Ovary (tissue), 9 donors: Measurements from ENCODE around the gene MCF2L. TPM values are rescaled to one million over a fixed set of nuclear protein-coding genes. Genes with fewer than 3 reads are reported as not detected.

ENCODE experiments used
- DNase-seq, 5 donors: peaks; one replicate each; pipeline ENCODE4 v3.0.0-alpha.2; 2019 to 2020
- H3K27ac ChIP-seq, 2 donors: fragments of 200-600 bp; one replicate each; pipeline versions ENCODE4 v1.5.1 to v1.8.0; 2019 to 2022
- H3K27me3 ChIP-seq: fragments of 200-600 bp; one replicate; pipeline ENCODE4 v1.8.0; 2022
- H3K36me3 ChIP-seq: fragments of 200-600 bp; sonication (generic); one replicate; pipeline ENCODE4 v1.5.1; 2019
- H3K4me1 ChIP-seq: one replicate; pipeline ENCODE4 v1.8.1; 2013; ENCODE audit warnings: mild to moderate bottlenecking, moderate library complexity; ENCODE audit not compliant: insufficient read depth
- H3K4me3 ChIP-seq: fragments of 200-600 bp; sonication (generic); one replicate; pipeline ENCODE4 v1.5.1; 2017
- H3K9me3 ChIP-seq, 2 donors: fragments of 200-600 bp in 1 of 2; sonication (generic) in 1 of 2; one replicate each; pipeline versions ENCODE4 v1.5.1 to v1.8.1; 2013 to 2019; ENCODE audit warnings: mild to moderate bottlenecking in 1 of 2, moderate library complexity in 1 of 2
- CTCF ChIP-seq, 3 donors: fragments of 450-650 bp in 2 of 3; fragments of 200-600 bp in 1 of 3; IDR thresholded peaks; one replicate each; pipeline versions ENCODE4 v1.5.1 to v1.8.0; 2016 to 2022; ENCODE audit warnings: antibody characterized with exemption in 3 of 3, mild to moderate bottlenecking in 1 of 3
- EP300 ChIP-seq: sonication (generic); formaldehyde crosslinking; IDR thresholded peaks from one replicate; pipeline ENCODE4 v1.6.1; 2017; ENCODE audit warnings: antibody characterized with exemption
- POLR2A ChIP-seq: fragments of 450-650 bp; IDR thresholded peaks from one replicate; pipeline ENCODE4 v1.6.1; 2017; ENCODE audit warnings: antibody characterized with exemption, mild to moderate bottlenecking, moderate library complexity
- WGBS, 3 donors: extraction: QIAGEN DNeasy Blood & Tissue Kit in 1 of 3; methylation state at CpG; one replicate each; pipeline versions ENCODE4 v1.1.5 to v1.1.7; 2013 to 2017; 5-methylcytosine and 5-hydroxymethylcytosine counted together
- intact Hi-C, 4 donors: fragments of 100-400 bp; cut with DNase I; formaldehyde crosslinking; loops; one replicate each; pipeline versions ENCODE4 v1.11.0 to v1.15.1; 2022 to 2023
- polyA plus RNA-seq, 2 donors: library from polyadenylated mRNA; stranded (reverse); fragments of 200-250 nt in 1 of 2; fragments of 350-450 nt in 1 of 2; fragmentation: Illumina TruSeq in 1 of 2; extraction: RNeasy Lipid Tissue Mini Kit (QIAGEN cat#74804) in 1 of 2; gene quantifications; one replicate each; pipeline ENCODE4 v1.2.3, GENCODE V29; 2013 to 2014
- total RNA-seq, 7 donors: library from RNA; depleted of rRNA in 2 of 7; stranded (reverse); fragments of >200 nt in 2 of 7; fragmentation: NEBNext Ultra II Directional in 3 of 7; extraction: Animal tissue kit (Norgen Biotek cat#: 25700) in 3 of 7; gene quantifications; one replicate each; pipeline versions ENCODE4 v1.1.0 to v1.2.4, GENCODE V29; 2016 to 2023
- donor health status: DM: no; HTN: no; CAD: no; lungs with moderate emphysema.
- donor health status: DM: no; HTN: no; CAD: no.
- donor health status: Bipolar disorder and iron deficiency.
- donor health status: DM: yes; HTN: yes; CAD: no.
- donor health status: DM: no; HTN: no; CAD: no.
- donor health status: DM: yes; HTN: yes; CAD: no.

The MCF2L gene
- total and polyA plus RNA-seq, 9 donors = 5.6 to 22.2 (median 8.7) TPM

DNA sequence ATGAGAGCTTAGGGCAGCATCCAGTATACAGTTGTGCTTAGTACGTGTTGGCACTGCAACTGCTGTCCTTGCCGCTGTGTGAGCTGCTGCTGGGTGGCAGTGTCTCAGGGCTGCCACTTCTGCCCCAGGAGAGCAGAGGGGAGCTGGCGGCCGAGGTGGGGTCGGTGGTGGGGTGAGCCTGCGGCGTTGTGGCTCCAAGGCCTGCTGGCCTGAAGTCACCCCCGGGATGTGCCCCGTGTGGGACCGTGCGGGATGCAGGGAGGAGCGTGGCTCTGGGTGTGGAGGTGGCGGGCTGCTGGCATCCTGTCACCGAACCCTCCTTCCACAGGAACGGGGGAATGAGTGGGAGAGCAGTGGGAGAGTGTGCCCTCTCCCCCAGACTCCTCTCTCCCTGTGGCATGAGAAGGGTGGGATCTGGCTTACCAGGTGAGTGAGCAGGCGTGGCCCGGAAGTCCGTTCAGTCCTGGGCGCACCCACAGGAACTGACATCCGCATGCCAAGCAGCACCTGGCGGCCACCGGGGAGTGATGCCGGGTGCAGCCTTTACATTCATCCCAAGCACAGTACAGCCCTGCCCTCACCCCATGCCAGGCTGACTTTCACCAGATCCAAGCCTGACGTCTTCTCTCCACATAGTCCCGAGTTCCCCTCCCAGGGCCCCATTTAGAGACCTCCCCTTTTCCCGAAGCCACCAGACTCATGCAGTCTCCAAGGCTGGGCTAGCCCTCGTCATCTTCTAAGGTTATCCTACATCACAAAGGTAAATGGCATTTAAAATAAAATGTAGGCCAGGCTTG, 26.6 kb downstream of the MCF2L start:
- peaks cover 14% of the 10 kb centered on the region for H3K4me1 ChIP-seq
- no peaks in the 10 kb centered on the region for H3K9me3 ChIP-seq
- H3K4me3 ChIP-seq = no peak overlapping the region
- H3K27me3 ChIP-seq = no peaks in the 10 kb centered on the region
- no peaks in the 10 kb centered on the region for H3K36me3 ChIP-seq
- intact Hi-C loops = no loop called here
- no peak for TF ChIP-seq CTCF (IDR thresholded peaks at IDR 0.05)
- no peak for TF ChIP-seq EP300
- TF ChIP-seq POLR2A = no peak
- no peak for DNase-seq
- H3K27ac ChIP-seq = no peak overlapping the region
- WGBS, 3 donors = 80 to 88% (median 83%) methylated on average over 27 of the region's 27 CpGs

DNA sequence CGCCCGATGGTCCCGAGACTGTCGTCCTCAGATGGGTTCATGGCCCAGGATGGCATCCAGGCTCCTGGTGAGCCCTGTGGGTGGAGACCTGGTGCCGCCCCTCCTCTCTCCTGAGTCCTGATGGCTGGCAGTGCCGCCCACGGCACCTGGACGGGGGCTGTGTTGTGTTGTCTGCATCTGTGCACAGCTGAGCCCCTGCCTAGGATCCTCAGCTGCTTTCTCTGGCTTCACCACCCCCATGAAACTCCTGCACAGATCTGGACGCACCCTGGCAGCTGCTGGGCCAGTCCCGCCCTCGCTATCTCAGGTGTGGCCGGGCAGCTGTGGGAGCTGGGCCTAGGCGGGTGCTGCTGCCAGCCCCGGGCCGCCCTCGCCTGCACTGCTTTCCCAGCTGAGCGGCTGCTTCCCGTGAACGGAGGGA, 27.7 kb downstream of the MCF2L start:
- no peaks in the 10 kb centered on the region for H3K27me3 ChIP-seq
- no peak overlapping the region for H3K27ac ChIP-seq
- peaks cover 18% of the 10 kb centered on the region for H3K4me1 ChIP-seq
- no peaks in the 10 kb centered on the region for H3K36me3 ChIP-seq
- no peak overlapping the region for H3K4me3 ChIP-seq
- intact Hi-C loops = no loop called here
- WGBS, 3 donors = 92 to 93% (median 93%) methylated on average over 19 of the region's 19 CpGs
- no peak for TF ChIP-seq CTCF (IDR thresholded peaks at IDR 0.05)
- no peak for TF ChIP-seq EP300
- DNase-seq = no peak
- no peaks in the 10 kb centered on the region for H3K9me3 ChIP-seq

DNA sequence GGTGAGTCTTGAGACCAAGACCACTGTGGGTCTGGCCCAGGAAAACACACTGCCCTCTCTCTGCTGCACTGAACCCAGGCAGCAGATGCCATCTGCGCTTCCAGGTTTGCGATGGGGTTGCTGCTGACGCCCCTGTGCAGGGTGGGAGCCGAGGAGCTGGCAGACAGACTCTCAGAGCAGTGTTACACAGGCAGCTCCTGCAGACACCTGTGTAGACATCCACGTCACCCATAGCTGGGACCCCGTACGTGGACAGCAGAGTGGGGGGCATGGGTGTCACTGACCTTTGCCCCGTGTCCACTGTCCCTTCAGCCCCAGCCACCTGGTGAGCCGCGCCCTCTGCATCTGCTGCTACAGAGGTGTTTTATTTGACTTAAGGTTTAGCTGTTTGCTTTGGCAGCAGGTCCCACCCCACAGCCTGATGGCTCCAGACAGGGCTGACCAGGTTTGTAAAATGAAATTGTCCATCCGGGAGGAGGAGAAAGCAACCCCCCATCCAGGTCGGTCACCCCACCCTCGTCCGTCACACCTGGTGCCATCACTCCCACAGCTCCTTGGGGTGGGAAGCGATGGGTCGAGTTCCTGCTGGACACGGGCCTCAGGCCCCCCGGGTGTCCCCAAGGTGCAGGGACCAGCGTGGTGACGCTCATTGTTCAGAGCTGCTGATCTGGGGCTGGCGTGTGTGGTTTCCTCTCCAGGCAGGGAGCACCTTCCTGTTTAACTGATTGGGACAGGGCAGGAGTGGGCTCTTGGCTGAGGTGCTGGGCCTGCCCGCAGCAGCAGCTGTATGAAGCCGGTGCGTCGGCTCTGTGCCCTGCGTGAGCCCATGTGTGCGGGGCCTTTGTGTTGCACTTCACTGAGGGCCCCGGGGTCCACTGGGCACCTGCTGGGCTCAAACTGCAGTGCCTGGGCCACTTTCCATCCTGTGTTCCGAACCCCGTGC, 28.4 kb downstream of the MCF2L start:
- intact Hi-C loops = no loop called here
- H3K4me1 ChIP-seq = peaks cover 18% of the 10 kb centered on the region
- TF ChIP-seq POLR2A (no peak), EP300 (no peak), CTCF (IDR thresholded peaks at IDR 0.05) (no peak)
- WGBS, 3 donors = 82 to 92% (median 88%) methylated on average over 30 of the region's 30 CpGs
- no peak overlapping the region for H3K27ac ChIP-seq
- no peak overlapping the region for H3K4me3 ChIP-seq
- no peaks in the 10 kb centered on the region for H3K9me3 ChIP-seq
- no peaks in the 10 kb centered on the region for H3K36me3 ChIP-seq
- H3K27me3 ChIP-seq = no peaks in the 10 kb centered on the region
- DNase-seq = no peak

DNA sequence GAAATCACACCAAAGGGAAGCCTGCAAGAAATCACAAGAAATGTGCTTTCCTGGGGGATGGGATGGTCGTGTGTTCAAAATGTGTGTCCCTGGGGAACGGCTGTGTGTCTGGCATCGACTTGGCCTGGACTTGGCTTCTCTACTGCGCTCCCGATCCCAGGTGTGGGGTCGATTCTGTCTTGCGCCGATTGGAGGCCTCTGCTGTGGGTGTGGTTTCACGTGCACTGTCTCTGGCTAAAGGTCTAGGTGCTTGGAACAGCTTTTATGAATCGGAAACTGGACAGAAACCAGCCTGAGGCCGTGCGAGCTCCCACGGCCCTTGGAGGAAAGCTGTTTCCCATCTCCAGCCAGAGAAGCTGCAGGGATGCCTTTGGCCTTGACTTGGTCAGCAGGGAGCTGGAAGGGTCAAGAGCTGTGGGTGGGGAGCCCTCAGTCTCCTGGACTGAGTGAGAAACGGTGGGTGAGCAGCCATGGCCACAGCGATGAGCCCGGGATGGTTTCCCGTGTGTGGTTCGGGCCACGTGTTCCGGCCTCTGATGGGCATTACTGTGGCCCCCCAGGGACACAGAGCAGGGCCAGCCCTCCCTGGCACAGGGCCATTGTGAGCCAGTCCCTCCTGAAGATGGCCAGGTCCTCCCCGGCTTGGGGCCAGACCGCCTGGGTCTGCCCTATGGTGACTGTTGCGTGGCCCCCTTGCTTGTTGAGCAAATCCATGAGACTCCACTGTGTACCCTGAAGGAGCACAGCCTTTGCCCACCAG, 29.7 kb downstream of the MCF2L start:
- 23 to 26% (median 24%) methylated on average over 23 of the region's 23 CpGs for WGBS, 3 donors
- Histone ChIP-seq H3K4me3 (no peak overlapping the region), H3K9me3 (no peaks in the 10 kb centered on the region), H3K4me1 (peaks cover 18% of the 10 kb centered on the region), H3K27me3 (no peaks in the 10 kb centered on the region), H3K36me3 (no peaks in the 10 kb centered on the region), H3K27ac (no peak overlapping the region)
- TF ChIP-seq POLR2A (no peak), EP300 (no peak), CTCF (IDR thresholded peaks at IDR 0.05) (no peak)
- intact Hi-C loops = no loop called here
- peak; percentile 34 to 75 (median 66) for DNase-seq
